ENCODE data around the gene ARHGAP22.

DNA sequence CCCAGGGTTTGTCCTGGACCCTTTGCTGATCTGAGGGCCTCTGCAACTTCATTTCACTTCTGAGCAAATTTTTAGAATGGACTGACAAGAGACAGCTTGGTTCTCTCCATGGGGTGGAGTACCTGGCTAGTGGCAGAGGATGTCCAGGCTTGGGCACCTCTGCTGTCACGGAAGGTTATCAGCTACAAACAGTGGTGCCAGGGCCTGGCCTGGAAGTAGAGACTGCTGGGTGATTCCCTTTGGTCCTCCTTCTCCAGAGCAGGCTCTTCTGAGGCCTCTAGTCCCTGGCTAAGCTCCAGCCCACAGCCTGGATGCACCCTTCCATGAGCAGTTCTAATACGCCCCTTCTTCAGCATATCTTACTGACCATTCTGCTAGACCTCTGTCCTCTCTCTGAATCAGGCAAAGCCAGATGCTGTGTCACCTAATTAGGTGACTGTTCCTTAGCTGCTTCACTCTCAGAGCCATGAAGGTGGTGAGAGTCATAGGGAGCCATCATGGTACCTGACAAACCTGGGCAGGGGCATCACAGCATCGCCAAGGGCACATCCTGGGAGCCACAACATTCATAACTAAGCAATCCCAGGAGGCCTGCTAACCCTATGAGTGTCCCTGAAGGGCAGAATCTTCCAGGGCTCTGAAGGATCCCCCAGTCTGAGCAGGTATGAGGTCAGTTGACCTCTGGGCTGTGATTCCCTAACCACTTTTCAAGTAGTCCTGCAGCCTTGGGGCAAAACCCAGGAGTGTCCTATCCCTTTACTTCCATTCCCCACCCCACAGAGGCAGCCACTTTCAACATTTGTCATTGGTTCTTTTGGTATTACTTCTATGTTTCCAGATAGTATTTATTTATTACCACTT is 4.0 kb downstream of the ARHGAP22 start:
- TF ChIP-seq, protein P1, sequence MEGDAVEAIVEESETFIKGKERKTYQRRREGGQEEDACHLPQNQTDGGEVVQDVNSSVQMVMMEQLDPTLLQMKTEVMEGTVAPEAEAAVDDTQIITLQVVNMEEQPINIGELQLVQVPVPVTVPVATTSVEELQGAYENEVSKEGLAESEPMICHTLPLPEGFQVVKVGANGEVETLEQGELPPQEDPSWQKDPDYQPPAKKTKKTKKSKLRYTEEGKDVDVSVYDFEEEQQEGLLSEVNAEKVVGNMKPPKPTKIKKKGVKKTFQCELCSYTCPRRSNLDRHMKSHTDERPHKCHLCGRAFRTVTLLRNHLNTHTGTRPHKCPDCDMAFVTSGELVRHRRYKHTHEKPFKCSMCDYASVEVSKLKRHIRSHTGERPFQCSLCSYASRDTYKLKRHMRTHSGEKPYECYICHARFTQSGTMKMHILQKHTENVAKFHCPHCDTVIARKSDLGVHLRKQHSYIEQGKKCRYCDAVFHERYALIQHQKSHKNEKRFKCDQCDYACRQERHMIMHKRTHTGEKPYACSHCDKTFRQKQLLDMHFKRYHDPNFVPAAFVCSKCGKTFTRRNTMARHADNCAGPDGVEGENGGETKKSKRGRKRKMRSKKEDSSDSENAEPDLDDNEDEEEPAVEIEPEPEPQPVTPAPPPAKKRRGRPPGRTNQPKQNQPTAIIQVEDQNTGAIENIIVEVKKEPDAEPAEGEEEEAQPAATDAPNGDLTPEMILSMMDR (IDR thresholded peaks at IDR 0.05; ENCODE audit: insufficient read depth, low read depth, low read length) = no peak
- no peak for TF ChIP-seq EZH2 (IDR thresholded peaks at IDR 0.05; ENCODE audit: insufficient read depth, low read length)

Measured in astrocyte (in vitro differentiated cells and primary cell).